ENCODE measurements around the gene ANGPTL8.

ANGPTL8 gene

DNA sequence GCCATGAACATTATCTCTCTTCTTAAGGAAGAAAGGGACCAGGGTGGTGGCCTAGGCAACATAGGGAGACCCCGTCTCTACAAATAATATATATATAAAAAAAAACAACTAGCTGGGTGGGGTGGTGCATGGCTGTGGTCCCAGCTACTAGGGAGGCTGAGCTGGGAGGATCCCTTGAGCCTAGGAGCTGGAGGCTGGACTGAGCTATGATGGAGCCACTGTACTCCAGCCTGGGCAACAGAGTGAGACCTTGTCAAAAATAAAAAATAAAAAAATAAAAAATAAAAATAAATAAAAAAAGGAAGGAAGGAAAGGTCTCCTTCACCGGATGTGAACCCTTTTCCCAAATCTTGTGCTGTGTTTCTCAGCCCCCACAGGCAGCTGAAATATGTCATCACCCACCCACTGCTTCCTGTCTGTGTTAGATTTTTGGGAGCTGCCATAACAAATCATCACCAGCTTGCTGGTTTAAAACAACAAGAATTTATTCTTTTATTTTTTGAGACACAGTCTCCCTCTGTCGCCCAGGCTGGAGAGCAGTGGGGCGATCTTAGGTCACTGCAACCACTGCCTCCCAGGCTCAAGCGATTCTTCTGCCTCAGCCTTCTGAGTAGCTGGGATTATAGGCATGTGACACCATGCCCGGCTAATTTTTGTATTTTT is 47.0 kb downstream of the ANGPTL8 start:
- Histone ChIP-seq H3K4me1 (ENCODE audit: control insufficient read depth in 2 of 2, insufficient read depth in 1 of 2, low read depth in 1 of 2, low read length in 2 of 2) (no peaks in the 10 kb centered on the region), H3K4me3 (ENCODE audit: low read length in 2 of 2) (no peak overlapping the region), H3K4me2 (ENCODE audit: insufficient read depth, low read length, poor library complexity, severe bottlenecking) (no peak overlapping the region), H2BK12ac (ENCODE audit: low read length) (no peak overlapping the region), H3K18ac (ENCODE audit: low read length) (no peak overlapping the region), H4K91ac (ENCODE audit: low read depth, low read length, poor library complexity) (no peak overlapping the region), H3K9me3 (replicated peaks in 1 of 2; ENCODE audit: control insufficient read depth in 2 of 2, insufficient read depth in 1 of 2, low read depth in 1 of 2, low read length in 2 of 2) (no peaks in the 10 kb centered on the region), H3K27me3 (ENCODE audit: control insufficient read depth in 3 of 3, insufficient read depth in 3 of 3, low read depth in 1 of 3, low read length in 3 of 3) (no peaks in the 10 kb centered on the region), H3K9ac (ENCODE audit: low read depth, low read length, poor library complexity) (no peak overlapping the region), H3K23ac (ENCODE audit: low read depth, low read length, poor library complexity) (no peak overlapping the region), H2BK15ac (ENCODE audit: low read length) (no peak overlapping the region), H2AFZ (ENCODE audit: low read length) (no peak overlapping the region), H3K4ac (ENCODE audit: low read length) (no peak overlapping the region), H2BK120ac (ENCODE audit: low read depth, low read length) (no peak overlapping the region), H3K36me3 (replicated peaks in 1 of 2; ENCODE audit: control insufficient read depth in 2 of 2, insufficient read depth in 2 of 2, low read length in 2 of 2) (no peaks in the 10 kb centered on the region), H4K8ac (ENCODE audit: low read depth, low read length) (no peak overlapping the region), H3K79me1 (ENCODE audit: low read depth, low read length) (no peaks in the 10 kb centered on the region), H2BK5ac (ENCODE audit: low read length) (no peak overlapping the region), H3K27ac (replicated peaks; ENCODE audit: low read length) (no peak overlapping the region), H2AK5ac (ENCODE audit: low read depth, low read length) (no peak overlapping the region), H3K14ac (ENCODE audit: low read length) (no peak overlapping the region)
- WGBS, 2 donors (ENCODE audit: extremely low coverage in 2 of 2, insufficient read length in 2 of 2, insufficient replicate concordance in 1 of 2): no CpG with 5 or more reads among the region's 6 CpGs
- no peak for DNase-seq (ENCODE audit: low spot score)

DNA sequence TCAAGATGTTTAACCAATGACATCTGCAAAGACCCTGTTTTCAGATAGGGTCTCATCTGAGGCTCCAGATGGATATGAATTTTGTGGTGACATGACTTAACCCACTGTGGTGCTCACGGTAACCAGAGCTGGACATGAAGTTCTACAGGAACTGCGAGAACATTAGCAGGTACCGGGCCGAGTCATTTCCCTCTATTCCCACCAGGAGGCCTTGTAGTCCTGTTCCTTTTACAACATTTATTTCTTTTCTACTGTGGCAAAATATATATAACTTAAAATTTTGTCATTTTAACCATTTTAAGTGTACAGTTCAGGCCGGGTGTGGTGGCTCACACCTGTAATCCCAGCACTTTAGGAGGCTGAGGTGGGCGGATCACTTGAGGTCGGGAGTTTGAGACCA is 48.9 kb downstream of the ANGPTL8 start:
- DNase-seq (ENCODE audit: low spot score): no peak

DNA sequence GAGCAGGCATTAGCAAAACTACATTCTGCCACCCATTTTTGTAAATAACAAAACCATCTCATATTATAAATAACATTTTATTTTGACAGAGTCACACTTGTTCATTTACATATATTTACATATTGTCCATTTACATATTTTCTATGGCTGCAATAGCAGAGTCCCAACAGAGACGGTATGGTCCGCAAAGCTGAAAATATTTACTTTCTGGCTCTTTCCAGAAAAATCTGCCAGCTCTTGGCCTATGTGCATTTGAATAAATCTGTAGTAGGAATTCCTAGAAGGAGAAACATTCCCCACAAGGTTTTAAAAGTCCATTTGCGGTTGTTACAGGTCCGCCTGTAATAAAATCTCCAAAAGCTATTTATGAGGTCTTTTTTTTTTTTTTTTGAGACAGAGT is 50.8 kb downstream of the ANGPTL8 start:
- Histone ChIP-seq H3K23ac (ENCODE audit: low read depth, low read length, poor library complexity) (no peak overlapping the region), H3K79me1 (ENCODE audit: low read depth, low read length) (no peaks in the 10 kb centered on the region), H3K4me1 (ENCODE audit: control insufficient read depth in 2 of 2, insufficient read depth in 1 of 2, low read depth in 1 of 2, low read length in 2 of 2) (peaks cover 3 to 6% of the 10 kb centered on the region in 2 donors), H2BK12ac (ENCODE audit: low read length) (no peak overlapping the region), H2BK120ac (ENCODE audit: low read depth, low read length) (no peak overlapping the region), H3K4ac (ENCODE audit: low read length) (no peak overlapping the region), H3K9me3 (replicated peaks in 1 of 2; ENCODE audit: control insufficient read depth in 2 of 2, insufficient read depth in 1 of 2, low read depth in 1 of 2, low read length in 2 of 2) (no peaks in the 10 kb centered on the region), H3K36me3 (replicated peaks in 1 of 2; ENCODE audit: control insufficient read depth in 2 of 2, insufficient read depth in 2 of 2, low read length in 2 of 2) (no peaks in the 10 kb centered on the region), H3K18ac (ENCODE audit: low read length) (no peak overlapping the region), H3K27ac (replicated peaks; ENCODE audit: low read length) (no peak overlapping the region), H3K14ac (ENCODE audit: low read length) (no peak overlapping the region), H4K8ac (ENCODE audit: low read depth, low read length) (no peak overlapping the region), H3K27me3 (ENCODE audit: control insufficient read depth in 3 of 3, insufficient read depth in 3 of 3, low read depth in 1 of 3, low read length in 3 of 3) (no peaks in the 10 kb centered on the region), H2BK15ac (ENCODE audit: low read length) (no peak overlapping the region), H3K4me3 (ENCODE audit: low read length in 2 of 2) (no peak overlapping the region), H3K9ac (ENCODE audit: low read depth, low read length, poor library complexity) (no peak overlapping the region), H3K4me2 (ENCODE audit: insufficient read depth, low read length, poor library complexity, severe bottlenecking) (no peak overlapping the region), H2BK5ac (ENCODE audit: low read length) (no peak overlapping the region), H2AK5ac (ENCODE audit: low read depth, low read length) (no peak overlapping the region), H2AFZ (ENCODE audit: low read length) (no peak overlapping the region), H4K91ac (ENCODE audit: low read depth, low read length, poor library complexity) (no peak overlapping the region)
- no CpG with 5 or more reads among the region's 4 CpGs for WGBS, 2 donors (ENCODE audit: extremely low coverage in 2 of 2, insufficient read length in 2 of 2, insufficient replicate concordance in 1 of 2)
- no peak for DNase-seq (ENCODE audit: low spot score)

More for the DNA sequence above, 48.9 kb downstream of the ANGPTL8 start:
- no peak overlapping the region for H2BK120ac ChIP-seq (ENCODE audit: low read depth, low read length)
- H2BK12ac ChIP-seq (ENCODE audit: low read length): no peak overlapping the region
- WGBS, 2 donors (ENCODE audit: extremely low coverage in 2 of 2, insufficient read length in 2 of 2, insufficient replicate concordance in 1 of 2): no CpG with 5 or more reads among the region's 7 CpGs
- H3K27me3 ChIP-seq (ENCODE audit: control insufficient read depth in 3 of 3, insufficient read depth in 3 of 3, low read depth in 1 of 3, low read length in 3 of 3): no peaks in the 10 kb centered on the region
- H2BK15ac ChIP-seq (ENCODE audit: low read length): no peak overlapping the region
- H3K23ac ChIP-seq (ENCODE audit: low read depth, low read length, poor library complexity): no peak overlapping the region
- no peak overlapping the region for H3K27ac ChIP-seq (replicated peaks; ENCODE audit: low read length)
- H4K8ac ChIP-seq (ENCODE audit: low read depth, low read length): no peak overlapping the region
- H4K91ac ChIP-seq (ENCODE audit: low read depth, low read length, poor library complexity): no peak overlapping the region
- H3K4me1 ChIP-seq (ENCODE audit: control insufficient read depth in 2 of 2, insufficient read depth in 1 of 2, low read depth in 1 of 2, low read length in 2 of 2): no peaks in the 10 kb centered on the region
- H3K9me3 ChIP-seq (replicated peaks in 1 of 2; ENCODE audit: control insufficient read depth in 2 of 2, insufficient read depth in 1 of 2, low read depth in 1 of 2, low read length in 2 of 2): no peaks in the 10 kb centered on the region
- H3K79me1 ChIP-seq (ENCODE audit: low read depth, low read length): no peaks in the 10 kb centered on the region
- H3K4me2 ChIP-seq (ENCODE audit: insufficient read depth, low read length, poor library complexity, severe bottlenecking): no peak overlapping the region
- no peak overlapping the region for H3K4ac ChIP-seq (ENCODE audit: low read length)
- no peak overlapping the region for H2AFZ ChIP-seq (ENCODE audit: low read length)
- H3K18ac ChIP-seq (ENCODE audit: low read length): no peak overlapping the region
- H3K9ac ChIP-seq (ENCODE audit: low read depth, low read length, poor library complexity): no peak overlapping the region
- no peak overlapping the region for H2BK5ac ChIP-seq (ENCODE audit: low read length)
- H2AK5ac ChIP-seq (ENCODE audit: low read depth, low read length): no peak overlapping the region
- H3K14ac ChIP-seq (ENCODE audit: low read length): no peak overlapping the region
- H3K4me3 ChIP-seq (ENCODE audit: low read length in 2 of 2): no peak overlapping the region
- no peaks in the 10 kb centered on the region for H3K36me3 ChIP-seq (replicated peaks in 1 of 2; ENCODE audit: control insufficient read depth in 2 of 2, insufficient read depth in 2 of 2, low read length in 2 of 2)

DNA sequence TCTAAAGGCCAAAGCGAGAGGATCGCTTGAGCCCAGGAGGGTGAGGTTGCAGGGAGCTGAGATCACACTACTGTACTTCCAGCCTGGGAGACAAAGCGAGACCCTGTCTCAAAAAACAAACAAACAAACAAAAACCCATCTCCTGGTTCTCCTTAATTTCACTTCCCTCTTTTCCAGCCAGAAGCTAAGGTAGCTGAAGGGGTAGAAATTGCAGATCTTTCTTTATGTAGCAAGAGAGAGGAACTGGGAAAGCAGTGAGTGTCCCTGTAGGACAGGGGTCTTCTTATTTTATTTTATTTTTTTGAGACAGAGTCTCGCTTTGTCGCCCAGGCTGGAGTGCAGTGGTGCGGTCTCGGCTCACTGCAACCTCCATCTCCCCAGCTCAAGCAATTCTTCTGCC is 52.0 kb downstream of the ANGPTL8 start:
- Histone ChIP-seq H2AFZ (ENCODE audit: low read length) (no peak overlapping the region), H3K36me3 (replicated peaks in 1 of 2; ENCODE audit: control insufficient read depth in 2 of 2, insufficient read depth in 2 of 2, low read length in 2 of 2) (no peaks in the 10 kb centered on the region), H2BK15ac (ENCODE audit: low read length) (no peak overlapping the region), H2AK5ac (ENCODE audit: low read depth, low read length) (no peak overlapping the region), H4K8ac (ENCODE audit: low read depth, low read length) (no peak overlapping the region), H2BK5ac (ENCODE audit: low read length) (no peak overlapping the region), H3K9me3 (replicated peaks in 1 of 2; ENCODE audit: control insufficient read depth in 2 of 2, insufficient read depth in 1 of 2, low read depth in 1 of 2, low read length in 2 of 2) (no peaks in the 10 kb centered on the region), H4K91ac (ENCODE audit: low read depth, low read length, poor library complexity) (no peak overlapping the region), H3K18ac (ENCODE audit: low read length) (no peak overlapping the region), H3K23ac (ENCODE audit: low read depth, low read length, poor library complexity) (no peak overlapping the region), H2BK120ac (ENCODE audit: low read depth, low read length) (no peak overlapping the region), H3K4ac (ENCODE audit: low read length) (no peak overlapping the region), H3K27ac (replicated peaks; ENCODE audit: low read length) (no peak overlapping the region), H3K4me3 (ENCODE audit: low read length in 2 of 2) (no peak overlapping the region), H3K4me2 (ENCODE audit: insufficient read depth, low read length, poor library complexity, severe bottlenecking) (no peak overlapping the region), H3K79me1 (ENCODE audit: low read depth, low read length) (no peaks in the 10 kb centered on the region), H2BK12ac (ENCODE audit: low read length) (no peak overlapping the region), H3K4me1 (ENCODE audit: control insufficient read depth in 2 of 2, insufficient read depth in 1 of 2, low read depth in 1 of 2, low read length in 2 of 2) (peaks cover 3 to 6% of the 10 kb centered on the region in 2 donors), H3K27me3 (ENCODE audit: control insufficient read depth in 3 of 3, insufficient read depth in 3 of 3, low read depth in 1 of 3, low read length in 3 of 3) (no peaks in the 10 kb centered on the region), H3K9ac (ENCODE audit: low read depth, low read length, poor library complexity) (no peak overlapping the region), H3K14ac (ENCODE audit: low read length) (no peak overlapping the region)
- no CpG with 5 or more reads among the region's 7 CpGs for WGBS, 2 donors (ENCODE audit: extremely low coverage in 2 of 2, insufficient read length in 2 of 2, insufficient replicate concordance in 1 of 2)
- DNase-seq (ENCODE audit: low spot score): no peak
